Neural crest cell (in vitro differentiated cells): Measurements from ENCODE around the gene FIG4. TPM values are rescaled to one million over a fixed set of nuclear protein-coding genes. Genes with fewer than 3 reads are reported as not detected.

Experiments
- DNase-seq: peaks from one replicate; pipeline ENCODE4 v3.0.0; 2021; ENCODE audit warnings: low read depth, mixed read lengths, low spot score
- H3K27ac Mint-ChIP-seq: one replicate; pipeline ENCODE4 v1.8.0; 2021; ENCODE audit warnings: mild to moderate bottlenecking, mixed read lengths; ENCODE audit not compliant: unreplicated experiment
- H3K27me3 Mint-ChIP-seq: 2 replicates; pipeline ENCODE4 v1.8.0; 2021; ENCODE audit warnings: low read depth, mild to moderate bottlenecking, mixed read lengths
- H3K36me3 Mint-ChIP-seq: 2 replicates; pipeline ENCODE4 v1.8.0; 2021; ENCODE audit warnings: low read depth, mild to moderate bottlenecking, mixed read lengths
- H3K4me1 Mint-ChIP-seq: 2 replicates; pipeline ENCODE4 v1.8.0; 2021; ENCODE audit warnings: mixed read lengths
- H3K4me3 Mint-ChIP-seq: one replicate; pipeline ENCODE4 v1.8.0; 2021; ENCODE audit warnings: mild to moderate bottlenecking, mixed read lengths
- H3K9me3 Mint-ChIP-seq: 2 replicates; pipeline ENCODE4 v1.8.0; 2021; ENCODE audit warnings: mixed read lengths
- CTCF ChIP-seq: fragments of 200-600 bp; sonication (generic); conservative IDR thresholded peaks from 2 replicates; pipeline ENCODE4 v1.5.0; 2021; ENCODE audit warnings: antibody characterized with exemption, mild to moderate bottlenecking
- total RNA-seq: library from RNA; stranded (reverse); gene quantifications from 2 replicates; pipeline ENCODE4 v1.2.1, GENCODE V29; 2021

FIG4 gene
- total RNA-seq, 1 donor from 2014 or later = 12.7 TPM

- no peaks in the 10 kb centered on the region for H3K27me3 Mint-ChIP-seq
- H3K9me3 Mint-ChIP-seq = no peaks in the 10 kb centered on the region
- H3K27ac Mint-ChIP-seq = no peak overlapping the region
- H3K4me1 Mint-ChIP-seq = no peaks in the 10 kb centered on the region
- no peak overlapping the region for H3K4me3 Mint-ChIP-seq
- DNase-seq = no peak
- TF ChIP-seq CTCF = no peak
- H3K36me3 Mint-ChIP-seq = no peaks in the 10 kb centered on the region
These were observed 117.7 kb downstream of the FIG4 start for GRCh38 chr6:109808837-109809236.

- Mint-ChIP-seq H3K4me1 (no peaks in the 10 kb centered on the region), H3K36me3 (no peaks in the 10 kb centered on the region), H3K27ac (no peak overlapping the region), H3K9me3 (no peaks in the 10 kb centered on the region), H3K27me3 (no peaks in the 10 kb centered on the region), H3K4me3 (no peak overlapping the region)
- no peak for TF ChIP-seq CTCF
- DNase-seq = no peak
These were observed 124.0 kb downstream of the FIG4 start for GRCh38 chr6:109815054-109815453.

- no peak for TF ChIP-seq CTCF
- no peaks in the 10 kb centered on the region for H3K9me3 Mint-ChIP-seq
- H3K36me3 Mint-ChIP-seq = no peaks in the 10 kb centered on the region
- no peaks in the 10 kb centered on the region for H3K4me1 Mint-ChIP-seq
- H3K4me3 Mint-ChIP-seq = no peak overlapping the region
- H3K27me3 Mint-ChIP-seq = no peaks in the 10 kb centered on the region
- no peak for DNase-seq
- H3K27ac Mint-ChIP-seq = no peak overlapping the region
These were observed 125.6 kb downstream of the FIG4 start for GRCh38 chr6:109816452-109817374.

GRCh38 chr6:109820706-109821350 lies 129.7 kb downstream of the FIG4 start:
- Mint-ChIP-seq H3K4me3 (no peak overlapping the region), H3K4me1 (no peaks in the 10 kb centered on the region), H3K27ac (no peak overlapping the region), H3K9me3 (no peaks in the 10 kb centered on the region), H3K27me3 (no peaks in the 10 kb centered on the region), H3K36me3 (no peaks in the 10 kb centered on the region)
- no peak for DNase-seq
- TF ChIP-seq CTCF = no peak

- no peaks in the 10 kb centered on the region for H3K27me3 Mint-ChIP-seq
- H3K4me1 Mint-ChIP-seq = no peaks in the 10 kb centered on the region
- H3K27ac Mint-ChIP-seq = no peak overlapping the region
- no peak for DNase-seq
- no peaks in the 10 kb centered on the region for H3K36me3 Mint-ChIP-seq
- H3K9me3 Mint-ChIP-seq = no peaks in the 10 kb centered on the region
- no peak for TF ChIP-seq CTCF
- H3K4me3 Mint-ChIP-seq = no peak overlapping the region
These were observed 130.3 kb downstream of the FIG4 start for GRCh38 chr6:109821428-109821827.
